Ovary (tissue), 3 donors: ENCODE measurements around the gene SNRPA1.

Experiments used
- CTCF ChIP-seq, 3 donors: fragments of 450-650 bp in 2 of 3; fragments of 200-600 bp in 1 of 3; IDR thresholded peaks; one replicate each; pipeline versions ENCODE4 v1.5.1 to v1.8.0; 2016 to 2022; ENCODE audit warnings: antibody characterized with exemption in 3 of 3, mild to moderate bottlenecking in 1 of 3
- EP300 ChIP-seq: sonication (generic); formaldehyde crosslinking; IDR thresholded peaks from one replicate; pipeline ENCODE4 v1.6.1; 2017; ENCODE audit warnings: antibody characterized with exemption
- donor health status: DM: no; HTN: no; CAD: no.

DNA sequence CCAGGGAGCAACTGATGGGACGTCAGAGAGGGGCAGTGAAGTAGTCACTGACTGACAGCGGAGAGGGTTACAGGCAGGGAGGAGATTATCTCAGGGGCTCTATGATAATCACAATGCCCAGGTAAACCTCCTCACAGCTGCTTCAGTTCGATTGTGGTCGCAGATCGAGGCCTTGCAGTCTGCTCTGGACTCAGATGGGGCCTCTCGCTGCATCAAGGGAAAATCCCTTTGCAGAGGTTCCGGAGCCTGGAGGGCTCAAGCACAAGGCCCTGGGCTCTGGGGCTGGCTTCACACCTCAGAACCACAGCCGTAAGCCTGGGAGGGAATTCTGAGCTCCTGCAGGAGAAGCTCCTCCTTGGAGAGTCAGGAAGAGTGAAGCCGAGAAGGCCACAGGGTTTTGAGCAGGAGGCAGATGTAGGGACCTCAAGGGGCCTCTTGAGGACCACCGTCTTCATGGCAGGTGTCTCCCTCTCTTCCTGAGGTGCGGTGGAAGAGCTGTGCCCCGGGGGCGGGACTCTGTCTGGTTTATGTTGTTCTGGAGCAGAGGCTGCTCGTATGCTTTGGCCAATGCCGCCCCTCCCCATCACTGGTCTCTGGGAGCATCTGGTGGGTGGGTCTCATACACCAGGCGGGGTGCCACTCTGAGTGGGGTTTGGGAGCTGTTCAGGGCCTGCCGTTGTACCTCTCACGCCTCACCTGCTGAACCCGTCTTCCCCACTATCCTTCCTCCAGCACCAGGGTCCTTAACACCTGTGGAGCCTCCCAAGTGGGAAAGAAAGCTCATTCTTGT is 19.5 kb upstream of the SNRPA1 start:
- TF ChIP-seq CTCF (IDR thresholded peaks at IDR 0.05) (no peak), EP300 (no peak)
